H1 (cell line): ENCODE measurements around the gene FLCN. TPM values are rescaled to one million over a fixed set of nuclear protein-coding genes. Genes with fewer than 3 reads are reported as not detected.

Experiments used
- EP300 ChIP-seq, 2 experiments: IDR thresholded peaks; 1 replicate in 1 of 2; 2 replicates in 1 of 2; pipeline ENCODE4 v1.6.1; 2011 to 2012; ENCODE audit warnings: low read depth in 2 of 2, low read length in 2 of 2, mild to moderate bottlenecking in 2 of 2, borderline replicate concordance in 1 of 2, inconsistent platforms in 1 of 2, moderate library complexity in 1 of 2
- FOSL1 ChIP-seq: IDR thresholded peaks from 2 replicates; pipeline ENCODE4 v1.6.1; 2011; ENCODE audit warnings: mild to moderate bottlenecking, low read depth, low read length, moderate library complexity; ENCODE audit not compliant: insufficient read depth
- RAD21 ChIP-seq, 2 experiments: IDR thresholded peaks in 1 of 2; conservative IDR thresholded peaks in 1 of 2; 2 replicates each; pipeline ENCODE4 v1.6.1; 2011; ENCODE audit warnings: low read depth in 2 of 2, low read length in 2 of 2, improper control_type of control experiment in 1 of 2, inconsistent platforms in 1 of 2, mild to moderate bottlenecking in 1 of 2, moderate library complexity in 1 of 2
- RNF2 ChIP-seq: fragments of 200-900, 300-1000 bp; sonication (generic); IDR thresholded peaks from 2 replicates; pipeline ENCODE4 v1.7.1; 2016; ENCODE audit warnings: borderline replicate concordance, low read depth, mild to moderate bottlenecking, antibody characterized with exemption, low read length; ENCODE audit not compliant: poor library complexity, severe bottlenecking; ENCODE audit errors: missing control alignments
- YY1 ChIP-seq: IDR thresholded peaks from 2 replicates; pipeline ENCODE4 v1.6.1; 2011; ENCODE audit warnings: low read depth, mild to moderate bottlenecking, low read length
- polyA plus RNA-seq, 7 experiments: library from polyadenylated mRNA; depleted of rRNA in 3 of 7; stranded (reverse) in 5 of 7; unstranded in 2 of 7; fragments of >200 nt in 5 of 7; fragments of 200-250 nt in 2 of 7; gene quantifications; 1 replicate in 5 of 7; 2 replicates in 1 of 7; 4 replicates in 1 of 7; pipeline versions ENCODE4 v1.2.1 to v1.2.3, GENCODE V29; 2011 to 2013; ENCODE audit warnings: missing spikeins in 2 of 7, mixed read lengths in 2 of 7
- total RNA-seq: library from RNA; stranded (reverse); fragmentation: NEBNext Ultra II Directional; extraction: Animal tissue kit (Norgen Biotek cat#: 25700); gene quantifications from 2 replicates; pipeline ENCODE4 v1.2.1, GENCODE V29; 2021

The FLCN gene
- total and polyA plus RNA-seq, 2 of the 8 experiments (the other 6 are each of a cell fraction or from before 2014, with no cell fraction given) = 15.6 to 34.6 TPM

DNA sequence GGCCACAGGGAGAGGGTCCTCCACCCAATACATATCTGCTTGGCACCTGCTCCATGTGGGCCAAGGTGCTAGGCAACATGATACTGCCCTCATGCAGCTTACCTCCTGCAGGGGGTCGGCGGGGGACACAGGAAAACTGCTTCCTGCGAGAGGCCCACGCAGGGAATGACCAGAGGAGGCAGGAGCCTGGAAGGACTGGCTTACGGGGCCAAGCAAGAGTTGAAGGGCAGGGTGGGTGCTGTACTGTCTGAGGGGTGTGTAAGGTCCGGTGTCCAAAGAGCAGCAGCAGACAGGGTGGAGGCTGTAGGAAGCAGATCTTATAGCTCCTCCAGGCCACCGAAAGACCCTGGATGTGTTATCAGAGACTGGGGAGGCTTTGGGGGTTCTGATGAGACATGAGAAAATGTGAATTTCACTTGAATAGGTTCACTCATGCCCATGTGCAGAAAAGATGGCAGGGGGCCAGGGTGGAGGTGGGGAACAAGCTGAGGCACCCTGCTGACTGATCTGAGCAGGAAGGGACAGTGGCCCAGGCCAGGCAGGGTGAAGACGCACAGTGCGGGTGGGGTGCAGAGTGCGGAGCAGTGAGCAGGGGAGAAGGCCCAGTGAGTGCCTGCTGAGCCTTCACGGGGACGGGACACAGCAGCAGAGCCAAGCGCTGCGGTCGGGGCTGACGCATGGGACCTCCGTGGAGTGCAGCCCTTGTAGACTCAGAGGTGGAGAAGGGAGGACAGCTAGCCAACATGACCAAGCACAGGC lies 8.3 kb downstream of the FLCN start (continued):
- TF ChIP-seq YY1 (no peak), RAD21 (IDR thresholded peaks at IDR 0.05 in 1 of 2, conservative IDR thresholded peaks at IDR 0.05 in 1 of 2; ENCODE audit: low read depth in 2 of 2, low read length in 2 of 2) (no peak), EP300 (IDR thresholded peaks at IDR 0.05; ENCODE audit: borderline replicate concordance in 1 of 2, low read depth in 2 of 2, low read length in 2 of 2) (no peak), RNF2 (no peak), FOSL1 (no peak)
